Hematopoietic multipotent progenitor cell (in vitro differentiated cells): ENCODE data around the gene KAT14. TPM values are rescaled to one million over a fixed set of nuclear protein-coding genes. Genes with fewer than 3 reads are reported as not detected.
"Not testable (repeated sequence)": the region's sequence is repeated elsewhere in the genome, so short reads cannot be mapped to it uniquely, and the experiment has no call there.

Experiments used
- DNase-seq, 3 donors: peaks; one replicate each; pipeline ENCODE4 v3.0.0-alpha.2; 2011 to 2015; ENCODE audit warnings: low read depth in 2 of 3, low spot score in 2 of 3
- small RNA-seq: library from RNA; depleted of rRNA; stranded (forward); fragments of <200 nt; gene quantifications from one replicate; pipeline ENCODE3, GENCODE V24; 2012
- total RNA-seq: library from RNA; depleted of rRNA; stranded (reverse); fragments of >200 nt; gene quantifications from one replicate; pipeline ENCODE4 v1.2.3, GENCODE V29; 2012

KAT14 gene
- total RNA-seq, 1 donor = 8.3 TPM

DNA sequence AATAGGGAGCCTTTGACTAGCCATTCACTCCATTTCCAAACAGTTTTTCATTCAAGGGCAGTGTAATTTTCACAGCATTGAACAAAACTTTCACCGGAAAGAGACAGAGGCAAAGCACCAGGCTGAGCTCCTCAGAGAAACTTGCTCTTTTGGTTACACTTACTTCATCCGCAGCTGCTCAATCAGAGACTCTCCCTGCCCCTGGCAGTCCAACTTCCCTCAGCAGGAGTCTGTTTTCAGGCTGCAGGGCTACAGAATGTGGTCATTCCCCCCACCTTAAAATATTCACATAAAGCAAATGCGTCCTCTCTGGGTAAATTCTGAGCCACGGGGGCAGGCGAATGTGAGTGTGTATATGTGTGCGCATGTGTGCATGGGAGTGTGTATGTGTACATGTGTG lies 80.6 kb downstream of the KAT14 start:
- DNase-seq = no peak

GRCh38 chr20:18223409-18223808 lies 85.7 kb downstream of the KAT14 start:
- DNase-seq = no peak

- no peak for DNase-seq
Measured at GRCh38 chr20:18224968-18225568, 87.4 kb downstream of the KAT14 start.

DNA sequence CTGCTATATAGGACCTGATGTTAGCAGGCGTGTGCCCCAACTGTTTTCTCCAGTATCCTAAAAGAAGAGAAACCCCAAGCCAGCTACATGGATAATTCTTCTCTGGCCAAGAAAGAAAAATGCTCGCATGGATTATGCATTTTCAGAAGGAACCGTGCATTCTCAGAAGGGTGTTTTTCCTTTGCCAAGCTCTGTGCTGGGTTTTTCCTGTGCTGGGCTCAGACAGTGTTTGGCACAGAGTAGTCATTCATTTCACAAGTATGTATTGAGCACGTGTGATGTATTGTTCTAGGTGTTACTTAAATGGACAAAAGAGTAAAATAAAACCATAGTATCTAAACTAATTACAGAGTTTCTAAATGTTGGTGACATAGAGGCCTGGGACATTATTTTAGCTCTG lies 88.0 kb downstream of the KAT14 start:
- no peak for DNase-seq

DNA sequence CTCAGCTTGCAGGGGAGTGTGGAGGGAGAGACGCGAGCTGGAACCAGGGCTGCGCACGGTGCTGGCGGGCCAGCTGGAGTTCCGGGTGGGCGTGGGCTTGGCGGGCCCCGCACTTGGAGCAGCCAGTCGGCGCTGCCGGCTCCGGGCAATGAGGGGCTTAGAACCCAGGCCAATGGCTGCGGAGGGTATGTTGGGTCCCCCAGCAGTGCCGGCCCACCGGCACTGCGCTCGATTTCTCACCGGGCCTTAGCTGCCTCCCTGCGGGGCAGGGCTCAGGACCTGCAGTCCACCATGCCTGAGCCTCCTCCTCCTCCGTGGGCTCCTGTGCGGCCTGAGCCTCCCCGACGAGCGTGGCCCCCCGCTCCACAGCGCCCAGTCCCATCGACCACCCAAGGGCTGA lies 89.1 kb downstream of the KAT14 start:
- DNase-seq = not testable (repeated sequence)

- DNase-seq = no peak
Measured at GRCh38 chr20:18233408-18233943, 95.8 kb downstream of the KAT14 start.

Small RNA genes within 50 kb of the gene (small RNA-seq; reads per million reads assigned to genes)
- gene RF00019 = not detected
- not detected for gene RNU7-137P

Other genes with a start within 250 kb of the KAT14 start
- gene SNX5, start 169.1 kb upstream of the KAT14 start, total RNA-seq = 127 TPM
- gene MGME1, start 168.8 kb upstream of the KAT14 start, total RNA-seq = 11.8 TPM
- not detected for gene OVOL2, start 79.9 kb upstream of the KAT14 start, total RNA-seq
- gene PET117, start within 50 bp of the KAT14 start, total RNA-seq = 3.8 TPM
- 12.7 TPM for gene ZNF133, start 150.7 kb downstream of the KAT14 start, total RNA-seq